PC-9 (cell line): Measurements from ENCODE around the gene RAE1. TPM values are rescaled to one million over a fixed set of nuclear protein-coding genes. Genes with fewer than 3 reads are reported as not detected.
A peak's percentile ranks its signal among the peaks of the same experiment; 100 is the strongest.

Experiments
- BruUV-seq: library from RNA; stranded (reverse); fragments of 400-500 nt; replicated peaks from 2 replicates; lab custom pipeline; 2021; lab: Mats Ljungman, UMichigan
- CTCF ChIA-PET: fragments of 300-600 bp; sonication (Branson Sonifier 250); formaldehyde crosslinking; loops from one replicate; lab custom pipeline; 2022; ENCODE audit warnings: antibody characterized with exemption; lab: Charles Lee
- POLR2A ChIA-PET: fragments of 300-600 bp; sonication (Branson Sonifier 250); formaldehyde crosslinking; loops from one replicate; lab custom pipeline; 2022; ENCODE audit warnings: antibody characterized with exemption; ENCODE audit not compliant: unreplicated experiment; lab: Charles Lee
- DNase-seq, 2 experiments: peaks; one replicate each; pipeline versions ENCODE4 v3.0.0 to v3.0.0-alpha.2; 2015 to 2022; ENCODE audit warnings: mixed read lengths in 1 of 2
- H2AFZ ChIP-seq: fragments of 200-600 bp; sonication (generic); 2 replicates; pipeline ENCODE4 v1.8.1; 2017; ENCODE audit warnings: antibody characterized with exemption
- H3F3A ChIP-seq: fragments of 200-600 bp; sonication (generic); 2 replicates; pipeline ENCODE4 v1.8.1; 2017; ENCODE audit warnings: antibody characterized with exemption, mild to moderate bottlenecking, low read depth; ENCODE audit not compliant: insufficient read depth
- H3K27ac ChIP-seq: fragments of 200-600 bp; sonication (generic); 2 replicates; pipeline ENCODE4 v1.6.1; 2016; ENCODE audit warnings: mixed run types
- H3K27me3 ChIP-seq: fragments of 200-600 bp; sonication (generic); 2 replicates; pipeline ENCODE4 v1.6.1; 2016; ENCODE audit warnings: low read depth, mixed run types; ENCODE audit not compliant: insufficient read depth
- H3K36me3 ChIP-seq: fragments of 200-600 bp; sonication (generic); 2 replicates; pipeline ENCODE4 v1.6.1; 2016; ENCODE audit warnings: low read depth, mixed run types
- H3K4me1 ChIP-seq: fragments of 200-600 bp; sonication (generic); replicated peaks from 2 replicates; pipeline ENCODE4 v1.6.1; 2016; ENCODE audit warnings: mixed run types; ENCODE audit not compliant: insufficient read depth
- H3K4me2 ChIP-seq: fragments of 200-600 bp; sonication (generic); 2 replicates; pipeline ENCODE4 v1.6.1; 2017; ENCODE audit warnings: mixed run types
- H3K4me3 ChIP-seq: fragments of 200-600 bp; sonication (generic); 2 replicates; pipeline ENCODE4 v1.6.1; 2016; ENCODE audit warnings: mixed run types
- H3K79me2 ChIP-seq: fragments of 200-600 bp; sonication (generic); 2 replicates; pipeline ENCODE4 v1.6.1; 2017; ENCODE audit warnings: low read depth, mixed run types
- H3K9me2 ChIP-seq: fragments of 200-600 bp; sonication (generic); 2 replicates; pipeline ENCODE4 v1.8.1; 2017; ENCODE audit warnings: mild to moderate bottlenecking; ENCODE audit not compliant: insufficient read depth
- H3K9me3 ChIP-seq: fragments of 200-600 bp; sonication (generic); 2 replicates; pipeline ENCODE4 v1.8.1; 2016; ENCODE audit warnings: low read depth; ENCODE audit not compliant: insufficient read depth
- H4K20me1 ChIP-seq: fragments of 200-600 bp; sonication (generic); 2 replicates; pipeline ENCODE4 v1.8.1; 2017; ENCODE audit not compliant: insufficient read depth
- CTCF ChIP-seq: fragments of 200-600 bp; sonication (generic); conservative IDR thresholded peaks from 2 replicates; pipeline ENCODE4 v1.6.1; 2017; ENCODE audit warnings: mixed run types, antibody characterized with exemption, mild to moderate bottlenecking, moderate library complexity
- EZH2 ChIP-seq: fragments of 200-600 bp; sonication (generic); IDR thresholded peaks from 2 replicates; pipeline ENCODE4 v1.8.0; 2017; ENCODE audit warnings: antibody characterized with exemption, low read depth
- intact Hi-C: fragments of 100-400 bp; cut with micrococcal nuclease; formaldehyde crosslinking; loops from one replicate; pipeline ENCODE4 v1.10.0; 2022; ENCODE audit not compliant: unreplicated experiment
- total RNA-seq: library from RNA; stranded (reverse); gene quantifications from 2 replicates; pipeline ENCODE4 v1.2.3, GENCODE V29; 2021

RAE1 gene
- total RNA-seq, 1 experiment from 2014 or later, result 38.4 TPM

- no peak for DNase-seq
- no peaks in the 10 kb centered on the region for H3K4me1 ChIP-seq
- POLR2A ChIA-PET, result no interaction called here
- BruUV-seq, result no TSS peak
- no peaks in the 10 kb centered on the region for H3K79me2 ChIP-seq
- no peak overlapping the region for H3K4me2 ChIP-seq
- H3F3A ChIP-seq, result no peaks in the 10 kb centered on the region
- no peaks in the 10 kb centered on the region for H3K36me3 ChIP-seq
- no peak overlapping the region for H3K27ac ChIP-seq
- no peaks in the 10 kb centered on the region for H3K9me2 ChIP-seq
- H2AFZ ChIP-seq, result no peak overlapping the region
- no peak for TF ChIP-seq CTCF
- no peak for TF ChIP-seq EZH2
- H3K4me3 ChIP-seq, result no peak overlapping the region
- CTCF ChIA-PET, result no interaction called here
- intact Hi-C loops, result no loop called here
- no peaks in the 10 kb centered on the region for H3K9me3 ChIP-seq
- no peaks in the 10 kb centered on the region; the same call in 1 of the 2 replicates for H4K20me1 ChIP-seq
- H3K27me3 ChIP-seq, result no peaks in the 10 kb centered on the region
Observed at GRCh38 chr20:57407541-57407956, 56.5 kb downstream of the RAE1 start.

GRCh38 chr20:57408131-57408530, 57.1 kb downstream of the RAE1 start:
- TF ChIP-seq CTCF (no peak), EZH2 (no peak)
- Histone ChIP-seq H3K4me1 (no peaks in the 10 kb centered on the region), H3K27me3 (no peaks in the 10 kb centered on the region), H3K9me3 (no peaks in the 10 kb centered on the region), H2AFZ (no peak overlapping the region), H3F3A (no peaks in the 10 kb centered on the region), H3K4me3 (no peak overlapping the region), H3K9me2 (no peaks in the 10 kb centered on the region), H4K20me1 (no peaks in the 10 kb centered on the region; the same call in 1 of the 2 replicates), H3K36me3 (no peaks in the 10 kb centered on the region), H3K79me2 (no peaks in the 10 kb centered on the region), H3K4me2 (no peak overlapping the region), H3K27ac (no peak overlapping the region)
- BruUV-seq, result no TSS peak
- intact Hi-C loops, result no loop called here
- ChIA-PET POLR2A (no interaction called here), CTCF (no interaction called here)
- no peak for DNase-seq

DNA sequence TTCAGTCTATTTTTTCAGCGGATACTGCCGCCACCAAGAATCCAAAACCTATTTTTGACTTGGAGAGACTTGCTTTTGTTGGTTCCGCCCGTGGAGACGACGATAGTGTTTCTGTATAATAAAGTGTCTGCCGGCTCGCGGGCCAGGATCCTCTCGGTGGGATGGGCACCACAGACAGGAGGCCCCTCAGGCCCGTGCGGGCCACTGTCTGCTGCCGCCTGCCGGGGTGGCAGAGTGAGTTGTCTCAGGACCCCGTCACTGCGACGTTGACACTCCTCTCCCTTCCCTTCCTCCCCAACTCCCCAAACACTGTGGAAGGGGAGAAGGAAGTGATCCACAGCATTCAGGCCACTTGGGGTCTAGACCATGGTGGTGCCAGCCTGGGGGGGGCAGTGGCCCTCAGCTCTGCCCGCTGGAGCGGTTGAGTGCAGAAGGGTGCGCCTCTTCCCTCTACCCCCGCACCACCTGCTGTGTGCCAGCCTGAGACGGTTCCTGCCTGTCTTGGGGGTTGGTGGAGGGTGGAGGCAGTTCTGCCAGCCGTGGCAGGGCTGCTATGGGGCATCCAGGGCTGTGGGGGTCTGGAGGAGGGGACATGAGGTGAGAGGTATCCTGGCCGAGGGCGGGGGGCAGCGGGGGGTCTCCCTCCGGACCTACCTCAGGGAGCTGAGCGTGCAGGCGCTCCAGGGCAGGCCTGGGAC, 57.6 kb downstream of the RAE1 start:
- Histone ChIP-seq H3K4me1 (no peaks in the 10 kb centered on the region), H2AFZ (no peak overlapping the region), H3K79me2 (no peaks in the 10 kb centered on the region), H3K4me3 (no peak overlapping the region), H3F3A (no peaks in the 10 kb centered on the region), H4K20me1 (no peaks in the 10 kb centered on the region; the same call in 1 of the 2 replicates), H3K27ac (no peak overlapping the region), H3K27me3 (no peaks in the 10 kb centered on the region), H3K36me3 (no peaks in the 10 kb centered on the region), H3K9me3 (no peaks in the 10 kb centered on the region), H3K4me2 (no peak overlapping the region), H3K9me2 (no peaks in the 10 kb centered on the region)
- ChIA-PET POLR2A (no interaction called here), CTCF (no interaction called here)
- intact Hi-C loops, result no loop called here
- no peak for TF ChIP-seq CTCF
- TF ChIP-seq EZH2, result no peak
- DNase-seq, result no peak
- BruUV-seq, result TSS peak; percentile 19
